Suprapubic skin (tissue), 4 donors: Measurements from ENCODE around the gene C6orf15. TPM values are rescaled to one million over a fixed set of nuclear protein-coding genes. Genes with fewer than 3 reads are reported as not detected.

ENCODE experiments used
- DNase-seq, 2 donors: peaks; one replicate each; pipeline ENCODE4 v3.0.0-alpha.2; 2019; ENCODE audit warnings: low spot score in 2 of 2
- H3K27ac ChIP-seq: fragments of 200-600 bp; sonication (generic); one replicate; pipeline ENCODE4 v1.5.1; 2019
- H3K27me3 ChIP-seq: fragments of 200-600 bp; sonication (generic); one replicate; pipeline ENCODE4 v1.5.1; 2019
- H3K36me3 ChIP-seq: fragments of 200-600 bp; sonication (generic); one replicate; pipeline ENCODE4 v1.5.1; 2019
- H3K4me1 ChIP-seq: fragments of 200-600 bp; sonication (generic); one replicate; pipeline ENCODE4 v1.5.1; 2019
- H3K4me3 ChIP-seq: fragments of 200-600 bp; sonication (generic); one replicate; pipeline ENCODE4 v1.5.1; 2019; ENCODE audit warnings: mild to moderate bottlenecking
- H3K9me3 ChIP-seq: fragments of 200-600 bp; sonication (generic); one replicate; pipeline ENCODE4 v1.5.1; 2019
- CTCF ChIP-seq, 2 donors: fragments of 200-600 bp in 1 of 2; fragments of 450-650 bp in 1 of 2; sonication (generic) in 1 of 2; IDR thresholded peaks; one replicate each; pipeline ENCODE4 v1.5.1; 2016 to 2019; ENCODE audit warnings: antibody characterized with exemption in 2 of 2, mild to moderate bottlenecking in 1 of 2, moderate library complexity in 1 of 2
- EP300 ChIP-seq: sonication (generic); formaldehyde crosslinking; IDR thresholded peaks from one replicate; pipeline ENCODE4 v1.6.1; 2017; ENCODE audit warnings: antibody characterized with exemption
- POLR2A ChIP-seq, 2 donors: fragments of 450-650 bp; IDR thresholded peaks; one replicate each; pipeline ENCODE4 v1.6.1; 2017; ENCODE audit warnings: antibody characterized with exemption in 2 of 2, mild to moderate bottlenecking in 2 of 2, moderate library complexity in 2 of 2
- POLR2AphosphoS5 ChIP-seq, 3 donors: sonication (generic); formaldehyde crosslinking; IDR thresholded peaks; one replicate each; pipeline ENCODE4 v1.6.1; 2017; ENCODE audit warnings: antibody characterized with exemption in 3 of 3
- WGBS: methylation state at CpG from one replicate; pipeline ENCODE4 v1.1.5; 2018; 5-methylcytosine and 5-hydroxymethylcytosine counted together
- total RNA-seq, 4 donors: library from RNA; depleted of rRNA; stranded (reverse); fragments of >200 nt; gene quantifications; one replicate each; pipeline ENCODE4 v1.1.0, GENCODE V29; 2016

The C6orf15 gene
- total RNA-seq, 4 donors from 2014 or later = 5.5 to 20.7 (median 8.8) TPM

DNA sequence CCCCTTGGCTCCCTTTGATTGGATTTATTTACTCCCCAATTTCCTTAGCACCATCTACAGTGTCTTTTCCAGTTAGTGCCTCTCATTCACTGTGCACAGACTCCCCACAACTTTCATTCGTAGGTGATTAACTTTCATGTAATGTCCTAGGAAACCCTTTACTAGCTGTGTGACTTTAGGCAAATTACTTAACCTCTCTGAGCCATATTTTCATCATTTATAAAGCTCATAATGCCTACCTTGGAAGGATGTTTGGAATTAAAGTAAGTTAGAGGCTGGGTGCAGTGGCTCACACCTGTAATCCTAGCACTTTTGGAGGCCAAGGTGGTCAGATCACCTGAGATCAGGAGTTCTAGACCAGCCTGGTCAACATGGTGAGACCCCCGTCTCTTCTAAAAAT, 20.1 kb downstream of the C6orf15 start:
- 96% methylated on average over 2 of the region's 2 CpGs for WGBS

DNA sequence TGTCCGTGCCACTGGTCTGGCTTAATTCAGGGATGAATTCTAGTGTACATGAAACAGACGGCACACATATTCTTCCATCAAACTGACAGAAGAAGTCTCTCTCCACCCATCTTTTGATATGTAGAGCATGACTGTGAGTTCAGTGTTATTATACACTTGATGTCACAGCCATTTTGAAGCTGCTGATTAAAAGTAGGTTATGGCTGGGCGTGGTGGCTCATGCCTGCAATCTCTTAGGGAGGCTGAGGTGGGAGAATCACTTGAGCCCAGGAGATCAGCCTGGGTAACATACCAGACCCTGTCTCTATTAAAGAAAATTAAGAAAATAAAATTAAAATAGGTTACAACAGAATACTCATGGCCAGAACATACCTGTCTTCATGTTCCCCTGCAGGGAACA, 20.7 kb downstream of the C6orf15 start:
- H3K27ac ChIP-seq = no peak overlapping the region
- H3K4me3 ChIP-seq = no peak overlapping the region
- TF ChIP-seq EP300 = no peak
- no peak for TF ChIP-seq POLR2A (IDR thresholded peaks at IDR 0.05)
- TF ChIP-seq CTCF (IDR thresholded peaks at IDR 0.05) = no peak
- H3K27me3 ChIP-seq = no peaks in the 10 kb centered on the region
- no peaks in the 10 kb centered on the region for H3K36me3 ChIP-seq
- no peaks in the 10 kb centered on the region for H3K9me3 ChIP-seq
- DNase-seq = no peak
- WGBS = 34% methylated on average over 3 of the region's 3 CpGs
- H3K4me1 ChIP-seq = peaks cover 21% of the 10 kb centered on the region

More for the DNA sequence above, 20.1 kb downstream of the C6orf15 start:
- Histone ChIP-seq H3K4me1 (peaks cover 16% of the 10 kb centered on the region), H3K27ac (no peak overlapping the region), H3K9me3 (no peaks in the 10 kb centered on the region), H3K4me3 (no peak overlapping the region), H3K27me3 (no peaks in the 10 kb centered on the region), H3K36me3 (no peaks in the 10 kb centered on the region)
- TF ChIP-seq POLR2A (IDR thresholded peaks at IDR 0.05) (no peak), EP300 (no peak), POLR2AphosphoS5 (IDR thresholded peaks at IDR 0.05) (no peak), CTCF (IDR thresholded peaks at IDR 0.05) (no peak)
- DNase-seq = no peak

- Histone ChIP-seq H3K27me3 (no peaks in the 10 kb centered on the region), H3K27ac (no peak overlapping the region), H3K4me3 (no peak overlapping the region), H3K36me3 (no peaks in the 10 kb centered on the region), H3K4me1 (peaks cover 25% of the 10 kb centered on the region), H3K9me3 (no peaks in the 10 kb centered on the region)
- DNase-seq = no peak
- WGBS = 72% methylated on average over 6 of the region's 6 CpGs
- TF ChIP-seq CTCF (IDR thresholded peaks at IDR 0.05) (no peak), POLR2A (IDR thresholded peaks at IDR 0.05) (no peak), POLR2AphosphoS5 (IDR thresholded peaks at IDR 0.05) (no peak), EP300 (no peak)
These were observed 21.4 kb downstream of the C6orf15 start for GRCh38 chr6:31090973-31091364.

- no peaks in the 10 kb centered on the region for H3K27me3 ChIP-seq
- H3K4me1 ChIP-seq = peaks cover 25% of the 10 kb centered on the region
- H3K9me3 ChIP-seq = no peaks in the 10 kb centered on the region
- H3K36me3 ChIP-seq = no peaks in the 10 kb centered on the region
- no peak for DNase-seq
- no peak overlapping the region for H3K27ac ChIP-seq
- TF ChIP-seq POLR2A (IDR thresholded peaks at IDR 0.05) (no peak), EP300 (no peak), POLR2AphosphoS5 (IDR thresholded peaks at IDR 0.05) (no peak), CTCF (IDR thresholded peaks at IDR 0.05) (no peak)
- H3K4me3 ChIP-seq = no peak overlapping the region
- WGBS = 94% methylated on average over 3 of the region's 3 CpGs
These were observed 22.0 kb downstream of the C6orf15 start for GRCh38 chr6:31090275-31090972.

DNA sequence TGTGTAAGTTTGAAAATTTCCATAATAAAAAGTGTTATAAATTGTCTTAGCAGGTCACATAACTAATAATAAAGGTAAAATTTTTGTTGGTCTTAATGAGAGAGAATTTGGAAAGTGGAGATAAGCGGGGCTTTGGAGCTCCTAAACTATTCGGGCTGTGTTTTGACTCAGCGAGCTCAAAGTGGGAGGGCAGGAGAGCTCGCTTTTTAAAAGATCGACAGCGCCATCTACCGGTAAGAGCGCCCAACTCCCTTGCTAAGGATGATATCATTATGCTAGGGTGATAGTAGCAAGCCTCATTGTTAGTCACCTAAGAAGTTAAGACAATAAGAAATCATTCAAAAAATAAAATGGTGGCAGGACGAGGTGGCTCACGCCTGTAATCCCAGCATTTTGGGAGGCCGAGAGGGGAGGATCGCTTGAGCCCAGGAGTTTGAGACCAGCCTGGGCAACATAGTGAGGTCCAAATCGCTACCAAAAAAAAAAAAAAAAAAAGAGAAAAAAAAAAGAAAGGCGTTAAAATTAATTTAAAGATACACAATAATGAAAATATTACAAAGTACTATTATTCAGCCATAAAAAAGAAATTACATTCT, 24.8 kb downstream of the C6orf15 start:
- Histone ChIP-seq H3K27me3 (no peaks in the 10 kb centered on the region), H3K4me1 (peaks cover 11% of the 10 kb centered on the region), H3K4me3 (no peak overlapping the region), H3K9me3 (no peaks in the 10 kb centered on the region), H3K27ac (no peak overlapping the region), H3K36me3 (no peaks in the 10 kb centered on the region)
- 11% methylated on average over 14 of the region's 14 CpGs for WGBS
- DNase-seq = peak; percentile 89
- TF ChIP-seq POLR2A (IDR thresholded peaks at IDR 0.05) = no peak
- TF ChIP-seq CTCF (IDR thresholded peaks at IDR 0.05) = peak; percentile 70 to 73
